Measurements from ENCODE around the gene FMO3. TPM values are rescaled to one million over a fixed set of nuclear protein-coding genes. Genes with fewer than 3 reads are reported as not detected.

The FMO3 gene
- total and polyA plus RNA-seq, 2 donors (not counting 1 experiment from before 2014, with no cell fraction given), result 76.3 to 148 TPM

- peaks cover 10% of the 10 kb centered on the region for H3K4me1 ChIP-seq (ENCODE audit: control insufficient read depth, extremely low read depth, insufficient read depth, low read length)
- no peaks in the 10 kb centered on the region for H3K27me3 ChIP-seq (ENCODE audit: control insufficient read depth, insufficient read depth, low read length)
- H3K9ac ChIP-seq (ENCODE audit: insufficient read depth, low read length), result no peak overlapping the region
- no peak for DNase-seq (ENCODE audit: low read depth in 2 of 2)
- H4K20me1 ChIP-seq (ENCODE audit: control insufficient read depth, extremely low read depth, insufficient read depth, low read length), result no peaks in the 10 kb centered on the region
- H3K4me3 ChIP-seq (replicated peaks in 1 of 4; ENCODE audit: control extremely low read depth in 1 of 4, insufficient read depth in 1 of 4, low read depth in 3 of 4, low read length in 4 of 4), result no peak overlapping the region
- TF ChIP-seq EZH2 (IDR thresholded peaks at IDR 0.05; ENCODE audit: low read length, missing control alignments) (no peak), CTCF (conservative IDR thresholded peaks at IDR 0.05 in 1 of 2, IDR thresholded peaks at IDR 0.05 in 1 of 2; ENCODE audit: low read depth in 1 of 2, low read length in 2 of 2) (no peak)
- H3K79me2 ChIP-seq (ENCODE audit: control insufficient read depth, insufficient read depth, low read length), result no peaks in the 10 kb centered on the region
- H3K4me2 ChIP-seq (ENCODE audit: extremely low read depth, insufficient read depth, low read length), result no peak overlapping the region
- H3K9me3 ChIP-seq (ENCODE audit: control insufficient read depth, insufficient read depth, low read depth, low read length), result no peaks in the 10 kb centered on the region
- H2AFZ ChIP-seq (ENCODE audit: low read length), result no peak overlapping the region
- H3K36me3 ChIP-seq (ENCODE audit: control insufficient read depth, insufficient read depth, low read length), result no peaks in the 10 kb centered on the region
- no peak overlapping the region for H3K27ac ChIP-seq (ENCODE audit: insufficient read depth, low read length)
These were observed 5.8 kb upstream of the FMO3 start for GRCh38 chr1:171084870-171085269.

GRCh38 chr1:171087896-171088295, 2.8 kb upstream of the FMO3 start:
- Histone ChIP-seq H3K27ac (ENCODE audit: insufficient read depth, low read length) (no peak overlapping the region), H3K4me3 (replicated peaks in 1 of 4; ENCODE audit: control extremely low read depth in 1 of 4, insufficient read depth in 1 of 4, low read depth in 3 of 4, low read length in 4 of 4) (no peak overlapping the region), H3K9me3 (ENCODE audit: control insufficient read depth, insufficient read depth, low read depth, low read length) (no peaks in the 10 kb centered on the region), H3K9ac (ENCODE audit: insufficient read depth, low read length) (no peak overlapping the region), H2AFZ (ENCODE audit: low read length) (no peak overlapping the region), H3K4me2 (ENCODE audit: extremely low read depth, insufficient read depth, low read length) (no peak overlapping the region), H3K36me3 (ENCODE audit: control insufficient read depth, insufficient read depth, low read length) (no peaks in the 10 kb centered on the region), H4K20me1 (ENCODE audit: control insufficient read depth, extremely low read depth, insufficient read depth, low read length) (no peaks in the 10 kb centered on the region), H3K27me3 (ENCODE audit: control insufficient read depth, insufficient read depth, low read length) (no peaks in the 10 kb centered on the region), H3K79me2 (ENCODE audit: control insufficient read depth, insufficient read depth, low read length) (no peaks in the 10 kb centered on the region), H3K4me1 (ENCODE audit: control insufficient read depth, extremely low read depth, insufficient read depth, low read length) (peaks cover 2% of the 10 kb centered on the region)
- DNase-seq (ENCODE audit: low read depth in 2 of 2), result no peak
- TF ChIP-seq CTCF (conservative IDR thresholded peaks at IDR 0.05 in 1 of 2, IDR thresholded peaks at IDR 0.05 in 1 of 2; ENCODE audit: low read depth in 1 of 2, low read length in 2 of 2), result no peak
- no peak for TF ChIP-seq EZH2 (IDR thresholded peaks at IDR 0.05; ENCODE audit: low read length, missing control alignments)

GRCh38 chr1:171103862-171104261, 13.2 kb downstream of the FMO3 start:
- no peak for DNase-seq (ENCODE audit: low read depth in 2 of 2)
- Histone ChIP-seq H2AFZ (ENCODE audit: low read length) (no peak overlapping the region), H4K20me1 (ENCODE audit: control insufficient read depth, extremely low read depth, insufficient read depth, low read length) (no peaks in the 10 kb centered on the region), H3K9me3 (ENCODE audit: control insufficient read depth, insufficient read depth, low read depth, low read length) (no peaks in the 10 kb centered on the region), H3K36me3 (ENCODE audit: control insufficient read depth, insufficient read depth, low read length) (no peaks in the 10 kb centered on the region), H3K27me3 (ENCODE audit: control insufficient read depth, insufficient read depth, low read length) (no peaks in the 10 kb centered on the region), H3K27ac (ENCODE audit: insufficient read depth, low read length) (no peak overlapping the region), H3K4me2 (ENCODE audit: extremely low read depth, insufficient read depth, low read length) (no peak overlapping the region), H3K9ac (ENCODE audit: insufficient read depth, low read length) (no peak overlapping the region), H3K4me1 (ENCODE audit: control insufficient read depth, extremely low read depth, insufficient read depth, low read length) (no peaks in the 10 kb centered on the region), H3K79me2 (ENCODE audit: control insufficient read depth, insufficient read depth, low read length) (no peaks in the 10 kb centered on the region), H3K4me3 (replicated peaks in 1 of 4; ENCODE audit: control extremely low read depth in 1 of 4, insufficient read depth in 1 of 4, low read depth in 3 of 4, low read length in 4 of 4) (no peak overlapping the region)
- TF ChIP-seq EZH2 (IDR thresholded peaks at IDR 0.05; ENCODE audit: low read length, missing control alignments) (no peak), CTCF (conservative IDR thresholded peaks at IDR 0.05 in 1 of 2, IDR thresholded peaks at IDR 0.05 in 1 of 2; ENCODE audit: low read depth in 1 of 2, low read length in 2 of 2) (no peak)
